T-helper 2 cell treated with Interferon-gamma antibody and Interleukin-4, amounts not matched to agents 100 ng/mL and 5 ng/mL, for 36 hours (primary cell): ENCODE results near the gene UQCRC1. TPM values are rescaled to one million over a fixed set of nuclear protein-coding genes. Genes with fewer than 3 reads are reported as not detected.

Source experiments
- intact Hi-C: fragments of 100-400 bp; cut with micrococcal nuclease; formaldehyde crosslinking; loops from one replicate; pipeline ENCODE4 v1.15.1; 2023
- total RNA-seq: library from RNA; stranded (reverse); gene quantifications from 2 replicates; pipeline ENCODE4 v1.2.3, GENCODE V29; 2022

Gene UQCRC1
- total RNA-seq, 1 donor from 2014 or later: 180 TPM

DNA sequence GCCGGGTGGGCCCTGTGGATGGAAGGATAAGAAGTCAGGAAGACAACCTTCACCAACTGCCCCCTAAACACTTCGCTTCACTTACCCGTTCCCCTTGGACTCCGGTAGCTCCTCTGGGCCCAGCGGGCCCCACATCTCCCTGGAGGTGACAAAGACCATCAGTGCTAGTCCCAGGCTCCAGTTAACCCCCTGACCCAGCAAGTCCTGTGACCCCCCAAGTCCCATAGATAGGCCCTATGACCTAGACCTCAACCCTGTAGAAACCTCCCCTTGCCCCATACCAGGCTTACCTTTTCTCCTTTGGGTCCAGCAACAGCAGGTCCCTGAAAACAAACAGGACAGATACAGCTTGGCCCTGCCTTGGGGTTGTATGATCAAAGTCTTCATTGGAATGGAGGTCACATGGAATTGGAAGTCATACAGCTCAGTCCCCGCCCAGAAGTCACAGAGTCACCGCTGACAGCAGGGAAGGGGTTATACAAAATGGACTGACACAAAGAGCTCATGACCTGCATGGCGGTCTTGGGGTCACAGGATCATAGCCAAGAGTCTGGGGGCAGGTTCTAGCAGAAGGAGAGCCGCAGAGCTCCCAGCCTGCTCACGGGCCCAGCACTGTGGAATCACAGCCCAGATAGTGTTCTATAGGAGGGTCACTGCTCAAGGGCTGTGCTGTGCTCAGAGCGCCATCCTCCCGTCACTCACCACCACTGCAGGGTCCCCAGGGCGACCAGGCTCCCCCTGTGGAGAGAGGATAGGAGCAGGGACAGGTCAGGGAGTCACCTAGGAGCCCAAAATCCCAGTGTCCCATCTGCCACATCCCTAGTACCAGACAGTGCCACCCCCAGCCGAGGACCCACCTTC lies 27.6 kb downstream of the UQCRC1 start:
- intact Hi-C loops: no loop called here

DNA sequence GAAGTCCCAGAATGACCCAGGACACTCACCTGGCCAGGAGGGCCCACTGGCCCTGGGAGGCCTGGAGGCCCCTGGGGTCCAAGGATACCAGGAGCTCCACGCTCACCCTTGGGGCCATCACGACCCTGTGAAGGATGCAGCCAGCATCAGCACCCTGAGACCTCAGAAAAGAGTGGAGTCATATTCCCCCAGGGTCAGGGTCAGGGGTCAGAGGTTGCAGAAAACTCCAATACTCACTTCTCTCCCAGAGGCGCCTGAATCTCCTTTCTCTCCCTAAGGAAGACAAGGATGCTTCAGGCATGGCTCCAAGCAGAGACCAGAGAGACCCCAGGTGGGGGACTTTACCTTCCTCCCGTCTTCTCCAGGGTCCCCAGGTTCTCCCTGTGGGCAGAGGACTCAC lies 32.8 kb downstream of the UQCRC1 start:
- intact Hi-C loops: no loop called here

DNA sequence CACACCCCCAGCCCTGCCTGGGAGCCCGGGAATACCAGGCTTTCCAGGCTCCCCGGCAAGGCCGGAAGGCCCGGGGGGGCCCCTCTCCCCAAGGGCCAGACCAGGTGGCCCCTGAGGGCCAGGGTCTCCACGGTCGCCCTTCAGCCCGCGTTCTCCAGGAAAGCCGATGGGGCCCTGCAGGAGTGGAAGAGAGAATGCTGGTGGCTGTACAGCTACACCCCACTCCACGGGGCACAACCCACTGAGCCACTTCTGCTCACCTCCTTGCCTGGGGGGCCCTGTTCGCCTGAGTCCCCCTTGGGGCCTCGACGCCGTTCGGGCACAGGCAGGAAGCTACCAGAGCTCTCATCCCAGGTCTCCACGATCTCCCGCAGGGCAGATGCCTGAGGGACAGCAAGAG lies 34.1 kb downstream of the UQCRC1 start:
- intact Hi-C loops: no loop called here

DNA sequence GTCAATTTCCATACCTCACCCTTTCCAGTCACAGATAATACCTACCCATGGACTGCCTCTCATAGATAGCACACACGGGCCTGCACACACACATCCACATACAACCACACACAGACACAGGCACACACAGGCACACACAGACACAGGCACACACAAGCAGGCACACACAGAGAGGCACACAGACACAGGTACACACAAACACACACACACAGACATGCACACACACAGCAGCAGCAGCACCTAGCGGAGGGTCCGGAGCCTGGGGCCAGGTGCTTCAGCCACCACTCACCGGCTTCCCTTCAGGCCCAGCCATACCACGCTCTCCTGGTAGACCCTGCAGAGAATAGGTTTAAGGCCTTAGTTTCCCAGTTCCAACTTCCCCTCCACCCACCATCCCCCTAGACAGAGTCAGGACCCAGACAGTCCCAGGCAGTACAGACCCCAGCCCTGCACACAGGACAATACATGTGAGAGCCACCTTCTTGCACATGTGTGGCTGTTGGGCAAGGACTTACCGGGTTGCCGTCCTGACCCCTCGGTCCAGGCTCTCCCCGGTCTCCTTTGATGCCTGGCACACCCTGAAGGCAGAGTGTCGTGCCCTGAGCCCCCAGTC lies 35.4 kb downstream of the UQCRC1 start:
- intact Hi-C loops: no loop called here

DNA sequence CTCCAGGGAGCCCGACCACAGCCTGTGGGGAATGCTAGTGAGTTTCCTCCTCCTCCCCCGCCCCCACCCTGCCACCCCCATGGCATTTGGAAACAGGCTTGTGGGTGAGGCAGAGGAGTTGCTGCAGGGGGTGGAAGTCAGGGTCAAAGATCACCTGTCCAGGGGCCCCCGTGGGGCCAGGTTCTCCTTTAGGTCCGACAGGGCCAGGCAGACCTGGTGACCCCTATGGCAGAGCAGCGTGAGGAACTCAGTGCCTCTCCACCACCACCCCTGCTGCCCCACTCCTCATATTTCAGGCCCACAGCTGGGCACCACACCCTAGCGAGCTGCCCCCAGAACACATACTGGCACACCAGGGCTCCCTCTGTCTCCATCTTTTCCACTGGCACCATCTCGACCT lies 36.9 kb downstream of the UQCRC1 start:
- intact Hi-C loops: no loop called here

DNA sequence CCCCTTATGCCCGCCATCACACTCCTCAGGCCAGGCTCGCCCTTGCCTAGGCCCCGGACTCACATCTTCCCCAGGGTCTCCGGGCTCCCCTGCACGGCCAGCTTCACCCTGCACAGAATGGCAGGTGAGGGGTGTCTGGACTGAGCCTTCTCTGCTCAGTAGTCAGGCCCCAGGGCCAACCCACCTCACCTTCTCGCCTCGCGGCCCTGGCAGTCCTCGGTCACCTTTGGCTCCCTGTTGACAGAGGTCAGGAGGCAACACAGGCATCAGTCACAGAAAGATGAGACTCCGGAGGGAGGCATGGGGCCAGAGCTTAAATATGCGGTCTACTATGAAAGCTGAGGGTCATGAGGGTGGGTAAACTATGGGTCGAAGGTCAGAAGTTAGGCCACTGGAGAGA lies 37.5 kb downstream of the UQCRC1 start:
- intact Hi-C loops: no loop called here

DNA sequence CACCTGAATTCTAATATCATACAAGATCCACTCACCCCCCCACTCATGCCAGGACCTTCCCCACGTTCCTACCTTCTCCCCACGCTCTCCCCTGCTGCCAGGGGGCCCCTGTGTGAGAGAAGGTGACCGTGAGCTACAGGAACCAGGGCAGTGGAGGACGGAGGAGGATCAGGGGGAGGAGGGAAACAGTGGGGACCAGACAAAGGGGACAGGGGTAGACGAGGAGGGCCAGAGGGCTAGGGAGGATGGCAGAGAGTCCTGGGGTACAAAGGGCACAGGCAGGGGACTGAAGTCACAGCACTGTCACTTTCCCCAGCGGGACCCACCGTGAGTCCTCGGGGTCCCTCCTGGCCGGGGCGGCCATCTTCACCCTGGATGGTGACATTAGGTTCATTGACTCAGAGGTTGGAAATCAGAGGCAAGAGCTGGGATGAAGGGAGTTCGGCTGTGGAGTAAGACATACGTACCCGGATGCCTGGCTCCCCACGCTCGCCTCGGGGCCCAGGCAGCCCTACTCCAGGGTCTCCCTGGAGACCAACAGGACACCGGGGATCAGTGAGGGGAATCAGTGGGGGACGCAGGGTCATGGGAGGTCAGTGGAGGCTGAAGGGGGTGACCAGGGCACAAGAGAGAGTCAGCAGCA lies 39.5 kb downstream of the UQCRC1 start:
- intact Hi-C loops: no loop called here

DNA sequence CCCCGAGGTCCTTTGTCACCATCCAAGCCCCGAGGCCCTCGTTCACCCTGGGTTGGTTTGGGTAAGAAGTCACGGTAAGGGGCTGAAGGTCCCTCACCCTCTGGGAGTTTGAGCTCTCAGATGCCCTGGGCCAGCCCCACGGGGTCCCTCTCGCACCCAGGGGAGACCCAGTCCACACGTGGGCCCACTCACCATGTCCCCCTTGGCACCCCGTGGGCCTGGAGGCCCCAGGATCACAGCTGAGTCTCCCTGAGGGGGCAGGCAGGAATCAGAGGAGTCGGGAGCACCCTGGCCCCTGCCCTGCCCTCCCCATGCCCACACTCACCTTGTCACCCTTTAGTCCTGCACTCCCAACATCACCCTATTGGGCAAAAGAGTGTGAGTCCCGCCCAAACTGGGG lies 40.0 kb downstream of the UQCRC1 start:
- intact Hi-C loops: no loop called here

DNA sequence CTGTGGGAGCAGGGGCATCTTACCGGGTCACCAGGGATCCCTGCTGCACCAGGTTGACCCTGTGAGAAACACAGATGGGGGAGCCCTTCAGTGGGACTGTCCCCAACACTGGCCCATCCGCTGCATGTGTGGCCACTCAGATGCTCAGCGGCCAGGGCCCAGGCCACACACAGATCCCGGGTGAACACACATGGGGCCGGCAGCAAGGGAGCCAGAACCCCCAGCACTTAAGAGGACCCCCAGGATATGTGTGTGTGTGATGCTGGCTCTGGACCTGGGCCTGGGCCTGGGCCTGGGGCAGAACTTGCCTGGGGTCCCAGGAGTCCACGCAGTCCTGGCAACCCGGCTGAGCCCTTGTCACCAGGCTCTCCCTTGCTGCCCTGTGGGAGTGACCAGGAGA lies 41.0 kb downstream of the UQCRC1 start:
- intact Hi-C loops: no loop called here

DNA sequence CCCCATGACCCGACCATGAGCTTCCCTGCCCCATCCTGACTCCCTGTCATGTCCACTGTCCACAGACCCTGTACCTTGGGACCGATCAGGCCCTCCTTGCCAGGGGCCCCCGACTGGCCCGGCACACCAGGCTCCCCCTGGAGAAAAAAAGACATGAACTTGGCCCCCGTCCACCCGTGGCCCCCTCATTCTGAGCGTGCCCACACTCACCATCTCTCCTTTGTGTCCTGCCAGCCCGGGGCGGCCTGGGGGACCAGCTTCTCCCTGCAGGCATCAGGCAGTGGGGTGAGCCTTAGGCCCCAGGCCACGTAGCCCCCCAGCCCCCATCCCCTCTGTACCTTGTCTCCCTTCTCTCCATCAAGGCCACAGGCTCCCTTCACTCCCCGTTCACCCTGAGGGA lies 41.9 kb downstream of the UQCRC1 start:
- intact Hi-C loops: no loop called here

DNA sequence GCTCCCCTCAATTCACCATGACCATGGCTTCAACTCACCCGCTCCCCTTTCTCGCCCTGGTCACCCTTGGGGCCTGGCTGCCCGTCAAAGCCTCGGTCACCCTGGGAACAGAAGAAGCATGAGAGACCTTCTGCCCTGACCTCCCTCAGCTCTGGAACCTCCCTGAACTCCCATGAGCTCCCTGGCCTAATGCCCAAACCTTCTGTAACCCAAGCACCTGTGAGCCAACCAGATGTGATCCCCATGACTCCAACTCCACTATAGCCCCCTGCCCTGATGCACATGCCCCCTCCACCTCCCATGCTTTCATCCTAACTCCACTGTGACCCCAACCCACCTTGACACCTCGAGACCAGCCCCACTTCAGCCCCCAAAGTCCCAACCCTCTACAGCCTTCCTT lies 42.4 kb downstream of the UQCRC1 start:
- intact Hi-C loops: no loop called here

DNA sequence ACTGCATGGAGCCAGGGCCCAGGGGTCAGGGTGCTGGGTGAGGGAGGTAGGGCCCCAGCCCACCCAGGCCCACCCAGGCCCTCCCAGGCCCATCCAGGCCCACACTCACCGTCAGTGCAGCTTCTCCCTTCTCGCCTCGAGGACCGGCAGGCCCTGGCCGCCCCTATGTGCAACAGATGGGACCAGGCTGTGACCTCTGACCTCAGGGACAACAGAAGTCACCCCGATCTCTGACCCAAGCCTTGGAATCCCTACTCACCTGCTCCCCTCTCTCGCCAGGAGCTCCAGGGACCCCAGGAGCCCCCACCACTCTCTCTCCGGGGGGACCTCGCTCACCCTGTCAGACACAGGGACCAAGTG lies 43.1 kb downstream of the UQCRC1 start:
- intact Hi-C loops: no loop called here

DNA sequence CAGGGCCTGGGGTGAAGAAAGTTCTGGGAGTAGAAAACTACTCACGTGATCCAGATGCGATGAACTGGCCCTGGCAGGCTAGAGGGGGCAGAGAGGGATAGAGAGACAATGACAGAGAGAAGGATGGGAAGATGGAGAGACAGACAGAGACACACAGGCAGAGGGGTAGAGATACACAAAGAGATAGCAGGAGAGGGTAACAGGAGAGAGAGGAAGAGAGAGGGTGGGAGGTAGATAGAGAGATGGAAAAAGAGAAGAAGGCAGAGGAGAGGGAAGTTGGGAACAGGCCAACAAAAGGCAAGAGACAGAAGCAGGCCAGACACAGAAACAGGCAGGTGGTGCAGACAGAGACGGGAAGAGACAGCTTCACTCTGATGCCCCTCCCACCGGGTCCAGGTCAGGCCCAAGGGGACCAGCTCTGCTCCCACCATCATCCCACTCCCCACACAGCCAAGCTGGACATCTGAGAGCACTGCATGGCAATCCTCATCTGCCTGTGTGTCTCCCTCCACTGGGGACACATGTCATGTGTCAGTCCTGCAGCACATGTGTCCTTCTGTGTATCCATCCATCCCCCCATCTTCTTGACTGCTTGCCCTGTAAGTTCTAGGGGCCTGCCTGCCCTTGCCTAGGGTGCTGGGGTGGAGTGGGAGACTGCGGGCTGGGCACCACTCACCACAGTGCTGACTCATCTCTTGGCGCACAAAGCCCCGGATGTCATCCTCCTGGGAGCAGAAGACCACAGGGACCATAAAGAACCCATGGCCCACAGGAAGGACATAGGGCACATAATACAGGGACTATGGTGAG lies 43.6 kb downstream of the UQCRC1 start:
- intact Hi-C loops: no loop called here

DNA sequence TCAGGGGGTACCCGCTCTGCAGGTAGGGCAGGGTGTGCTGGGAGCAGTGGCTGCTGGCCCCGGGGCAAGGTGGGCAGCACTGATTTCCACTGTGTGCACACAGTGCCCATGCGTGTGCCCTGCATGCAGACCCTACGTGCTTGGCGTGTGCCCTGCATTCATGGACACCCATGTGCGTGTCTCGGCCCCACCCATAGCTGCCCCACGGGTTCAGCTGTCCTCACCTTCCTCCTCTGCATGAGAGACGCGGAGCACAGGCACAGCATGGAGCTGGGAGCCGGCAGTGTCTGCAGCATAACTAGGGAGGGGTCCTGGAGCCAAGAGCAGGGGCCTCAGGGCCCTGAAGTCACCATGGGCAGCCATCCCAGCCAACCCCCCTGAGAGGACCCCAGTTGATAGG lies 44.3 kb downstream of the UQCRC1 start:
- intact Hi-C loops: no loop called here

DNA sequence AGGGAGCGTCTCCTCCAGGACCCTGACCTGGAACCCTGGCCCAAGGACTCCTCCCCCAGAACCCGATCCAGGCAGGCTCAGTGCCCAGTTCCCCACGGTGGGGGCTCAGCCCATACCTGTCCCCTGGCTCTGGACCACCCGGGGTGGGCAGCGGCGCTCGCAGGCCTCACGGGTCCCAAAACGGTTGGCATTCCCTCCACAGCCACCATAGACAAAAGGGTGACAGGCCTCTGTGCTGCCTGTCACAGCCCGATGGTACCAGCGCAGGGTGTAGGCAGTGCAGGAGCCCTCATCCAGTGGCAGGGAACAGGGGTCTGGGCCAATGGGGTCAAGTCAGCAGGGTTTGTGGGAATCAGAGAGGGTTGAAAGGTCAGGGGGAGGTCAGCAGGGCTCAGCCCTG lies 44.8 kb downstream of the UQCRC1 start:
- intact Hi-C loops: no loop called here

DNA sequence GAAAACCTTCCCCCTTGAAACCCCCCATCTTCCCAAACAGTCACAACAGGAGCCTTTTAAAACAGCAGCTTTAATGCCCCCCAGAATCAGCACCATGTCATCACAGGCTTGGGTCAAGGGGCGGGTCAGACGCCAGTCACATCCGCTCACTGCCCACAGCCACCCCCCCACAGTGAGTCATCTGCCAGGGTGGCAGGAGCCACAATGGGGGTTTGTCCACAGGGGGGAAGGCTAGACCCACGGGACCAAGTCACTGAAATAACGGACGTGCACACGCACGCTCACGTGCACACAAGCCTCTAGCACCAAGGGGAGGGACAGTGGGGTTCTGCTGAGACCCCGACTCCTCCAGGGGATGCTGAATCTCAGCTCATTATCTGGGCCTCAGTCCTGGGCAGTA lies 45.4 kb downstream of the UQCRC1 start:
- intact Hi-C loops: no loop called here

DNA sequence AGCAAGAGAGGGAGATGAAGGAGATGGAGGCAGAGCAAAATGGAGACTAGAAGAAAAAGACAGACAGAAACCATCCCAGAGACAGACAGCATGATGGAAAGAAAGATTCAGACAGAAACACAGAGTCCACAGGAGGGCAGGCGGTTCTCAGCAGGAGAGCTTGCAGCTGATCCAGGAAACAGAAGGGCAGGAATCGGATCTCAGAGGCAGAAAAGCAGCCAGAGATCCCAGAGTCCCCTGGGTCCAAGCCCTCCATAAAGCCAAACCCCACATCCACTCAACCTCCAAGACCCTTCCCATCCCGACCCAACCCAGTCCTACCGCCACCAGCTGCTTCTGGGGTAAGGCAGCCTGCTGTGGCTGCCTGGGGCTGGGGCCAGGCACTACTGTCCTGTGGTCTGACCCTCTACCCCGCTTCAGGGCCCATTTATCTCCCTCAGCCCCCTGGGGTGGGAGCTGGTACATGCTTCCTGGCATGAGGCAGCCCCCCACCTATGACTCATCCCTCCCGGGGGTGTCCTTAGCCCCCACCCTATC lies 46.0 kb downstream of the UQCRC1 start, which contains the start of gene UCN2:
Gene UCN2, minus strand, starts transcription at position 400 of the 537 bp plus-strand sequence. CDS start 657 bp downstream, outside the sequence.
- intact Hi-C loops: no loop called here

DNA sequence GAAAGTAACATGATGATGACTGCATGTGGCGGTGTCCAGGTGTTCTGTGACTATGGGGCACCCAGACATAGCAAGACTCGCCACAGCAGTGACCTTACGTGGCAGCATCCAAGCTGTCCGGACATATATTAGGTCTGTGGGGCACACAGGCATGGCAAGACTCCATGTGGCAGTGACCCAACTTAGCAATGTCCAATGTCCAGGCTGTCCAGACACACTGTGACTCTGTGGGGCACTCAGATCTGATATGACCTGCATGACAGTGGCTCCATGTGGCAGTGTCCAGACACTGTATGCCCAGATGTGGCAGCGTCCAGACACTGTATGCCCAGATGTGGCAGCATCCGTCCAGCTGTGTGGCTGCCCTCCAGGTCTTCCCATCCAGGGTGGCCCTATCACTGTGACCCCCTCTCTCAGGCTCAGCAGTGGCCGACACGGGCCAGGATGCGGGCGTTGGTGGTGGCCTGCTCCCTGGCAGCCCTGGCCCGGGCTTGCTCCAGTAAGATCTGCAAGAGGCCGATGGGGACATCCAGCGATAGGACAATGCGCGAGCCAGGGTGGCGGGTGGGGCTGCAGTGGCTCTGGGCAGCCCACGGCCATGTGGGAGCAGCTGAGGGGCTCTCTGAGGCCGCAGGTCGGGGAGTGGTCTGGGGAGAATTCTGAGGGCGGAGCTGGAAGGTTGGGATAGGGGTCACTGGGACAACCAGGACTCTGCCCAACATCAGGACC lies 46.9 kb downstream of the UQCRC1 start:
- intact Hi-C loops: no loop called here

DNA sequence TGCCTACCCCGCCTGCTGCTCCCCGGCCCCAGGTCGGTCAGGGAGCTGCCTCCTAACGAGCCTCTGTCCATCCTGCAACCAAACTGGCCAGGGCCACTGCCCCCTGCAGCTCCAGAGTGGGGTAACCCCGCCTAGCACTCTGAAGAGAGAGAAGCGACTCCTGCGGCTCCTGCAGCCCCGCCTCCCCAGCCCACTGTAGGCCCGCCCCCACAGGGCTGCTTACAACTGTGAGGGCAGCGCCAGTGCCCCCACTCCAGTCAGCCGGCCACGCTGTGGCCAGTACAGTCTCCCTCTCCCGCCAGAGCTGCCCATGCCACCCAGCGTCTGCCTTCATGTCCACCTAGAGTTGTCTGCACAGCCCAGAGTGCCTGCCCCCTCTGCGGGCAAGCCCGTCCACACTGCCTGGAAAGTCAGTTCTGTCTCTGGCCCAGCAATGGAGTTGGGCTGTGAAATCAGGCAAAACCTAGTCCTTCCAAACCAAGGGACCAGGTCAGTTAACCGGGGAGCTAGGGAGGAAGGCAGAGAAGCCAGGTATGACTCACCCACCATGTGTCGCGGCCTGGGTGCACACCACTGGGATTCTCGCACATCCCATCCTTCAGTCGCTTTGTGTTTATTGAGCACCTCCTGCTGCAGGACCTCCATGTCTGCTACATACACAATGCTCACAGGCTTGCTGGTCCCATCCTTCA lies 48.3 kb downstream of the UQCRC1 start:
- intact Hi-C loops: no loop called here

DNA sequence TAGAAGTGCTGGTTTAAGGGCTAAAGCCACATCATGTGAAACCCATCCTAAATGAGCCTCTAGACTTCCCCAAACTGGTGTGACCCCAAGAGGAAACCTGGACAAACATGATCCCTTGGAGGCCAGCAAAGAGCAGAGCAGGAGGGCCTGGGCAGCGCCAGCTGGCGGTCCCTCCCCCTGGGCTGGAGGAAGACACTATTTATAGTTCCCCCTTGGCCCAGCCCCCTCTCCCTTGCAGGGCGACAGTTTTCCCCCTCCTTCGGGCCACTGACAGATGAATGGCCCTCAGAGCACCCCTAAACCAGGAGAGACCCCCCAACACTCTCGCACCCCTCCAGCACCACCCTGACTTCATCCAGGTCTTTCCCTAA lies 48.8 kb downstream of the UQCRC1 start:
- intact Hi-C loops: no loop called here
